Esophagus squamous epithelium (tissue), 4 donors: ENCODE data around the gene ERC2.

ENCODE experiments used
- POLR2A ChIP-seq, 4 donors: fragments of 450-650 bp; IDR thresholded peaks; one replicate each; pipeline ENCODE4 v1.6.1; 2017; ENCODE audit warnings: antibody characterized with exemption in 4 of 4, mild to moderate bottlenecking in 4 of 4, moderate library complexity in 3 of 4
- TF ChIP-seq, protein P1 (sequence below), 6 experiments: fragments of 450-650 bp in 4 of 6; fragments of 200-600 bp in 2 of 6; sonication (generic) in 2 of 6; IDR thresholded peaks; one replicate each; pipeline ENCODE4 v1.5.1; 2016 to 2019; ENCODE audit warnings: antibody characterized with exemption in 6 of 6, mild to moderate bottlenecking in 4 of 6, moderate library complexity in 4 of 6

DNA sequence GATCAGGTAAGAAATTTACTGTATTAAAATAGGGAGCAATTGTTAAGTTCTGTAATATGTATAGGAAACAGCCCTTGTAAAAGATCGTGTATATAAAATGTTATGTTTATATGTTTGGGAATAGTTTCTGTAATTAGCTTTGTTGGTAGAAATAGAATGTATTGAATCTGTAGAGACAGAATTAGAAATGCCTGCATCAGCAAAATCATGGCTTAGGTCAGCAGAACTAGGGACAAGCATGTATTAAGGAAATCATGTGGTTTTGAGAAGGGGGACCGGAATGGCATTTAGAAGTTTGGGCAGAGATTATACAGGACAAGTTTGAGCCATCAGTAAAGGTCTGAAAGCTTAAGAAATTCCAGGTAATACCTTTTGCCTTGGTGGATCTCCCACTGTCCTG is 177.9 kb downstream of the ERC2 start:
- TF ChIP-seq, protein P1, sequence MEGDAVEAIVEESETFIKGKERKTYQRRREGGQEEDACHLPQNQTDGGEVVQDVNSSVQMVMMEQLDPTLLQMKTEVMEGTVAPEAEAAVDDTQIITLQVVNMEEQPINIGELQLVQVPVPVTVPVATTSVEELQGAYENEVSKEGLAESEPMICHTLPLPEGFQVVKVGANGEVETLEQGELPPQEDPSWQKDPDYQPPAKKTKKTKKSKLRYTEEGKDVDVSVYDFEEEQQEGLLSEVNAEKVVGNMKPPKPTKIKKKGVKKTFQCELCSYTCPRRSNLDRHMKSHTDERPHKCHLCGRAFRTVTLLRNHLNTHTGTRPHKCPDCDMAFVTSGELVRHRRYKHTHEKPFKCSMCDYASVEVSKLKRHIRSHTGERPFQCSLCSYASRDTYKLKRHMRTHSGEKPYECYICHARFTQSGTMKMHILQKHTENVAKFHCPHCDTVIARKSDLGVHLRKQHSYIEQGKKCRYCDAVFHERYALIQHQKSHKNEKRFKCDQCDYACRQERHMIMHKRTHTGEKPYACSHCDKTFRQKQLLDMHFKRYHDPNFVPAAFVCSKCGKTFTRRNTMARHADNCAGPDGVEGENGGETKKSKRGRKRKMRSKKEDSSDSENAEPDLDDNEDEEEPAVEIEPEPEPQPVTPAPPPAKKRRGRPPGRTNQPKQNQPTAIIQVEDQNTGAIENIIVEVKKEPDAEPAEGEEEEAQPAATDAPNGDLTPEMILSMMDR (IDR thresholded peaks at IDR 0.05), result no peak
- no peak for TF ChIP-seq POLR2A (IDR thresholded peaks at IDR 0.05)
